ENCODE results near the gene GHR.

GRCh38 chr5:42751044-42751443 lies 327.8 kb downstream of the GHR start:
- TF ChIP-seq ZNF707 (tag by site-specific recombination; IDR thresholded peaks at IDR 0.05) (no peak), ZNF354C (tag by site-specific recombination; IDR thresholded peaks at IDR 0.05; ENCODE audit: borderline replicate concordance, low read depth) (no peak), YY1 (tag by site-specific recombination; IDR thresholded peaks at IDR 0.05) (no peak)
